GM11168 (cell line): ENCODE data around the gene VEGFA.

Source experiments
- in situ Hi-C: fragments of 300-500 bp; cut with MboI; formaldehyde crosslinking; loops from one replicate; pipeline ENCODE4 v1.12.0; 2022; ENCODE audit warnings: low sequenced_read_pairs; ENCODE audit not compliant: unreplicated experiment

VEGFA gene

GRCh38 chr6:43833996-43834390 lies 64.0 kb downstream of the VEGFA start:
- in situ Hi-C loops, result no loop called here

- in situ Hi-C loops, result no loop called here
These were observed 64.6 kb downstream of the VEGFA start for GRCh38 chr6:43834528-43835155.

GRCh38 chr6:43835872-43836419 lies 65.9 kb downstream of the VEGFA start:
- in situ Hi-C loops, result no loop called here
